H1 (cell line): ENCODE results near the gene DUSP10. TPM values are rescaled to one million over a fixed set of nuclear protein-coding genes. Genes with fewer than 3 reads are reported as not detected.

Source experiments
- CTCF ChIA-PET: fragments of 300-600 bp; sonication (Branson Sonifier 250); formaldehyde crosslinking; loops from one replicate; lab custom pipeline; 2021; ENCODE audit not compliant: partially characterized antibody; lab: Charles Lee
- POLR2A ChIA-PET: fragments of 300-600 bp; sonication (Branson Sonifier 250); formaldehyde crosslinking; loops from one replicate; lab custom pipeline; 2021; ENCODE audit warnings: inconsistent platforms; ENCODE audit not compliant: partially characterized antibody; lab: Charles Lee
- DNase-seq, 2 experiments: peaks; one replicate each; pipeline versions ENCODE4 v3.0.0 to v3.0.0-alpha.2; 2010 to 2022; ENCODE audit warnings: low spot score in 2 of 2, low read depth in 1 of 2, mixed read lengths in 1 of 2
- FAIRE-seq: peaks from 2 replicates; lab custom pipeline; 2011; peaks lifted over from hg19 to GRCh38; lab: Jason Lieb, UNC
- H2AFZ ChIP-seq: 2 replicates; pipeline ENCODE4 v1.8.1; 2012; ENCODE audit warnings: low read length, inconsistent platforms
- H2AK5ac ChIP-seq: 2 replicates; pipeline ENCODE4 v1.6.1; 2013; ENCODE audit warnings: low read depth, low read length
- H2BK120ac ChIP-seq: replicated peaks from 2 replicates; pipeline ENCODE3; 2013; ENCODE audit warnings: low read depth, low read length, inconsistent platforms
- H2BK12ac ChIP-seq: 2 replicates; pipeline ENCODE4 v1.6.1; 2013; ENCODE audit warnings: low read depth, low read length
- H2BK15ac ChIP-seq: 2 replicates; pipeline ENCODE4 v1.6.1; 2013; ENCODE audit warnings: low read length
- H2BK20ac ChIP-seq: 2 replicates; pipeline ENCODE4 v1.6.1; 2013; ENCODE audit warnings: low read length
- H2BK5ac ChIP-seq: 2 replicates; pipeline ENCODE4 v1.6.1; 2013; ENCODE audit warnings: low read depth, low read length
- H3K14ac ChIP-seq: 2 replicates; pipeline ENCODE4 v1.6.1; 2013; ENCODE audit warnings: inconsistent platforms; ENCODE audit not compliant: insufficient read length
- H3K18ac ChIP-seq: 2 replicates; pipeline ENCODE4 v1.6.1; 2013; ENCODE audit warnings: low read length; ENCODE audit errors: extremely low read depth
- H3K23ac ChIP-seq: 2 replicates; pipeline ENCODE4 v1.6.1; 2013; ENCODE audit warnings: inconsistent platforms; ENCODE audit not compliant: insufficient read length
- H3K23me2 ChIP-seq: 2 replicates; pipeline ENCODE4 v1.6.1; 2013; ENCODE audit warnings: low read depth, low read length
- H3K27ac ChIP-seq: 2 replicates; pipeline ENCODE4 v1.6.1; 2011; ENCODE audit warnings: low read depth, low read length, inconsistent platforms
- H3K27me3 ChIP-seq, 4 experiments: replicated peaks in 1 of 4; 1 replicate in 1 of 4; 2 replicates in 3 of 4; pipeline versions ENCODE4 v1.6.1 to v1.8.1; 2011 to 2013; ENCODE audit warnings: low read length in 3 of 4, mild to moderate bottlenecking in 3 of 4, inconsistent platforms in 2 of 4, mixed read lengths in 2 of 4, moderate library complexity in 1 of 4; ENCODE audit not compliant: control insufficient read depth in 3 of 4, insufficient read depth in 3 of 4; ENCODE audit errors: extremely low read depth in 1 of 4
- H3K36me3 ChIP-seq, 4 experiments: 2 replicates each; pipeline versions ENCODE4 v1.6.1 to v1.8.1; 2011 to 2013; ENCODE audit warnings: mild to moderate bottlenecking in 4 of 4, low read length in 3 of 4, moderate library complexity in 2 of 4, control low read depth in 1 of 4, inconsistent platforms in 1 of 4; ENCODE audit not compliant: insufficient read depth in 4 of 4, control insufficient read depth in 2 of 4
- H3K4ac ChIP-seq: replicated peaks from 2 replicates; pipeline ENCODE3; 2013; ENCODE audit warnings: low read length, low read depth, mixed read lengths, inconsistent platforms; ENCODE audit not compliant: insufficient read length
- H3K4me1 ChIP-seq, 4 experiments: replicated peaks in 1 of 4; 1 replicate in 1 of 4; 2 replicates in 3 of 4; pipeline versions ENCODE4 v1.6.1 to v1.8.1; 2011 to 2013; ENCODE audit warnings: low read length in 3 of 4, inconsistent platforms in 2 of 4, mixed read lengths in 1 of 4; ENCODE audit not compliant: insufficient read depth in 4 of 4, control insufficient read depth in 3 of 4
- H3K4me2 ChIP-seq, 2 experiments: 2 replicates each; pipeline versions ENCODE4 v1.6.1 to v1.8.1; 2011 to 2013; ENCODE audit warnings: low read depth in 2 of 2, low read length in 2 of 2, control low read depth in 1 of 2, inconsistent platforms in 1 of 2, mild to moderate bottlenecking in 1 of 2; ENCODE audit not compliant: insufficient read depth in 1 of 2
- H3K4me3 ChIP-seq, 4 experiments: fragments of 200-600, 300-600 bp in 1 of 4; sonication (generic), shearing (Covaris generic), sonication (Bioruptor Twin) in 1 of 4; 2 replicates each; pipeline versions ENCODE4 v1.5.1 to v1.8.1; 2011 to 2016; ENCODE audit warnings: low read length in 4 of 4, low read depth in 3 of 4, control low read depth in 2 of 4, inconsistent platforms in 2 of 4, mild to moderate bottlenecking in 2 of 4, mixed read lengths in 1 of 4, moderate library complexity in 1 of 4; ENCODE audit not compliant: insufficient read depth in 2 of 4; ENCODE audit errors: extremely low read depth in 1 of 4
- H3K56ac ChIP-seq: replicated peaks from 2 replicates; pipeline ENCODE3; 2013; ENCODE audit warnings: low read depth, mild to moderate bottlenecking, mixed read lengths, low read length, inconsistent platforms; ENCODE audit not compliant: insufficient read length
- H3K79me1 ChIP-seq: 2 replicates; pipeline ENCODE4 v1.6.1; 2013; ENCODE audit warnings: low read depth, low read length, control low read depth
- H3K79me2 ChIP-seq, 2 experiments: 2 replicates each; pipeline versions ENCODE4 v1.6.1 to v1.8.1; 2012 to 2013; ENCODE audit warnings: low read length in 2 of 2, mild to moderate bottlenecking in 2 of 2, inconsistent platforms in 1 of 2; ENCODE audit not compliant: insufficient read depth in 2 of 2, control insufficient read depth in 1 of 2
- H3K9ac ChIP-seq, 4 experiments: replicated peaks in 1 of 4; 1 replicate in 1 of 4; 2 replicates in 3 of 4; pipeline versions ENCODE4 v1.6.1 to v1.8.1; 2011 to 2013; ENCODE audit warnings: low read depth in 3 of 4, low read length in 3 of 4, control low read depth in 2 of 4, mild to moderate bottlenecking in 2 of 4, moderate library complexity in 2 of 4, inconsistent platforms in 1 of 4; ENCODE audit errors: extremely low read depth in 1 of 4
- H3K9me3 ChIP-seq, 2 experiments: 2 replicates each; pipeline versions ENCODE4 v1.6.1 to v1.8.1; 2012 to 2013; ENCODE audit warnings: mild to moderate bottlenecking in 2 of 2, moderate library complexity in 2 of 2, control low read depth in 1 of 2, inconsistent platforms in 1 of 2, low read depth in 1 of 2, low read length in 1 of 2, mixed read lengths in 1 of 2; ENCODE audit not compliant: insufficient read depth in 2 of 2
- H4K20me1 ChIP-seq, 2 experiments: replicated peaks in 1 of 2; 2 replicates each; pipeline versions ENCODE3 to v1.8.1; 2011 to 2013; ENCODE audit warnings: inconsistent platforms in 2 of 2, low read length in 2 of 2, mild to moderate bottlenecking in 1 of 2; ENCODE audit not compliant: insufficient read depth in 2 of 2, control insufficient read depth in 1 of 2
- H4K5ac ChIP-seq: 2 replicates; pipeline ENCODE4 v1.6.1; 2013; ENCODE audit warnings: low read length, low read depth, mixed read lengths, inconsistent platforms; ENCODE audit not compliant: insufficient read length
- H4K8ac ChIP-seq: 2 replicates; pipeline ENCODE4 v1.8.0; 2013; ENCODE audit warnings: mild to moderate bottlenecking, moderate library complexity, low read length, inconsistent platforms; ENCODE audit not compliant: insufficient read depth; ENCODE audit errors: extremely low read depth
- H4K91ac ChIP-seq: replicated peaks from 2 replicates; pipeline ENCODE3; 2013; ENCODE audit warnings: low read length, mixed read lengths, inconsistent platforms; ENCODE audit not compliant: insufficient read length
- ASH2L ChIP-seq: fragments of 200-600, 300-600 bp; sonication (generic); IDR thresholded peaks from one replicate; pipeline ENCODE4 v1.7.1; 2017; ENCODE audit warnings: low read length
- ATF3 ChIP-seq: IDR thresholded peaks from 2 replicates; pipeline ENCODE4 v1.6.1; 2011; ENCODE audit warnings: low read depth, mild to moderate bottlenecking, low read length; ENCODE audit not compliant: insufficient read depth
- WGBS, 2 experiments: shearing (Covaris generic) in 1 of 2; methylation state at CpG; one replicate each; pipeline versions ENCODE4 v1.1.6 to v1.1.7; 2013 to 2015; ENCODE audit warnings: low lambda C conversion rate in 2 of 2, mixed read lengths in 2 of 2, inconsistent platforms in 1 of 2, low coverage in 1 of 2, missing lambda C conversion rate in 1 of 2; ENCODE audit not compliant: insufficient replicate concordance in 2 of 2, insufficient coverage in 1 of 2, insufficient read length in 1 of 2; ENCODE audit errors: extremely low coverage in 1 of 2, missing lambda C conversion rate in 1 of 2; 5-methylcytosine and 5-hydroxymethylcytosine counted together
- polyA plus RNA-seq, 7 experiments: library from polyadenylated mRNA; depleted of rRNA in 3 of 7; stranded (reverse) in 5 of 7; unstranded in 2 of 7; fragments of >200 nt in 5 of 7; fragments of 200-250 nt in 2 of 7; gene quantifications; 1 replicate in 5 of 7; 2 replicates in 1 of 7; 4 replicates in 1 of 7; pipeline versions ENCODE4 v1.2.1 to v1.2.3, GENCODE V29; 2011 to 2013; ENCODE audit warnings: missing spikeins in 2 of 7, mixed read lengths in 2 of 7
- total RNA-seq: library from RNA; stranded (reverse); fragmentation: NEBNext Ultra II Directional; extraction: Animal tissue kit (Norgen Biotek cat#: 25700); gene quantifications from 2 replicates; pipeline ENCODE4 v1.2.1, GENCODE V29; 2021

The DUSP10 gene
- total and polyA plus RNA-seq, 2 of the 8 experiments (the other 6 are each of a cell fraction or from before 2014, with no cell fraction given), result 1.2 TPM

DNA sequence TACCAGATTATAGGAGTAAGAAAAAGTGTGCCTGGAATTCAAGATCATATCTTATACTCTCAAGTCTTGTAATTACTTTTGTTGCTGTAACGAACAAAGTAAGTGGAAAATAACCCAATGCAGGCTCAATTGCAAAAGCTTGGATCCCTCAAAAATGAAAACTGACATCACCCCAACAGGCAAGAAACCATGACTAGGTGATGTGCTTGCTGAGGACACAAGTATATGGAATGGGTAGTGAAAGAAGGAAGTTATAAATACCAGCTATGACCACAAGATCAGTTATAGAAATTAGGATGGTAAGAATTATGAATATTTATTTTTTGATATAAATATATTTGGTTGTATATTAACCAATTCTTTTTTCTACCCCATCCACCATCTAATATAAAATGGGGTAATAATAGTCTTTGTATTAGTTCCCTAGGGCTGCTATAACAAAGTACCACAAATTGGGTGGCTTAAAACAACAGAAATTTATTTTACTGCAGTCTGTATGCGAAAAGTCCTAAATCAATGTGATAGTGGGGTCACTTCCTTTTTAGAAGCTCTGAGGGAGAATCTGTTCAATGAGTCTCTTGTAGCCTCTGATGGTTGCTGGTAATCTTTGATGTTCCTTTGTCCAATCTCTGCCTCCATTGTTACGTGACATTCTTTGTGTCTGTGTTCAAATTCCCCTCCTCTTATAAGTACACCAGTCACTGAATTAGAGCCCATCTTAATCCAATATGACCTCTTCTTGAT lies 45.0 kb downstream of the DUSP10 start:
- FAIRE-seq, result no peak
- DNase-seq, result no peak
- Histone ChIP-seq H2BK12ac (no peak overlapping the region), H3K79me2 (no peaks in the 10 kb centered on the region), H3K79me1 (no peaks in the 10 kb centered on the region), H3K4me1 (no peaks in the 10 kb centered on the region), H3K4ac (no peak overlapping the region), H3K9ac (no peak overlapping the region), H4K91ac (no peak overlapping the region), H2BK120ac (no peak overlapping the region), H2BK15ac (no peak overlapping the region), H3K27ac (no peak overlapping the region), H3K14ac (no peak overlapping the region), H4K20me1 (no peaks in the 10 kb centered on the region), H3K18ac (no peak overlapping the region), H3K27me3 (no peaks in the 10 kb centered on the region), H3K9me3 (no peaks in the 10 kb centered on the region)
- TF ChIP-seq ASH2L, result no peak
- TF ChIP-seq ATF3, result no peak
- TF ChIP-seq, all 59 proteins: peak for 0
- no peak overlapping the region for H3K56ac ChIP-seq
- no peak overlapping the region for H4K8ac ChIP-seq
- no peak overlapping the region for H2AK5ac ChIP-seq
- H3K36me3 ChIP-seq, result peaks cover 0 to 2% (median 0%) of the 10 kb centered on the region in 4 experiments; a peak in 1 of 8 replicates
- no peaks in the 10 kb centered on the region for H3K23me2 ChIP-seq
- H4K5ac ChIP-seq, result no peak overlapping the region
- WGBS, 2 experiments, result 93% methylated on average over 3 of the region's 3 CpGs; no CpG with 5 or more reads in 1 of the 2 experiments
- ChIA-PET CTCF (interaction anchor here (0.6 kb wide), 1 partner anchor 790 kb away, joined by 8 read pairs; no protein-coding TSS in a partner anchor), POLR2A (no interaction called here)
- H3K4me3 ChIP-seq, result no peak overlapping the region
- no peak overlapping the region for H2BK20ac ChIP-seq
- no peak overlapping the region for H3K4me2 ChIP-seq
- no peak overlapping the region for H3K23ac ChIP-seq
- no peak overlapping the region for H2BK5ac ChIP-seq
- H2AFZ ChIP-seq, result no peak overlapping the region
